Measurements from ENCODE around the gene ZNF664. TPM values are rescaled to one million over a fixed set of nuclear protein-coding genes. Genes with fewer than 3 reads are reported as not detected.

The ZNF664 gene
- total RNA-seq (2014; rRNA removed; shearing (Covaris generic)), result 46.8 and 55.4 TPM in 2 replicates
- polyA plus RNA-seq (2015; cell fraction: cytosol; rRNA removed), result 51.9 and 60.4 TPM in 2 replicates
- polyA plus RNA-seq (2015; cell fraction: nucleus; rRNA removed), result 34.4 and 35.6 TPM in 2 replicates

DNA sequence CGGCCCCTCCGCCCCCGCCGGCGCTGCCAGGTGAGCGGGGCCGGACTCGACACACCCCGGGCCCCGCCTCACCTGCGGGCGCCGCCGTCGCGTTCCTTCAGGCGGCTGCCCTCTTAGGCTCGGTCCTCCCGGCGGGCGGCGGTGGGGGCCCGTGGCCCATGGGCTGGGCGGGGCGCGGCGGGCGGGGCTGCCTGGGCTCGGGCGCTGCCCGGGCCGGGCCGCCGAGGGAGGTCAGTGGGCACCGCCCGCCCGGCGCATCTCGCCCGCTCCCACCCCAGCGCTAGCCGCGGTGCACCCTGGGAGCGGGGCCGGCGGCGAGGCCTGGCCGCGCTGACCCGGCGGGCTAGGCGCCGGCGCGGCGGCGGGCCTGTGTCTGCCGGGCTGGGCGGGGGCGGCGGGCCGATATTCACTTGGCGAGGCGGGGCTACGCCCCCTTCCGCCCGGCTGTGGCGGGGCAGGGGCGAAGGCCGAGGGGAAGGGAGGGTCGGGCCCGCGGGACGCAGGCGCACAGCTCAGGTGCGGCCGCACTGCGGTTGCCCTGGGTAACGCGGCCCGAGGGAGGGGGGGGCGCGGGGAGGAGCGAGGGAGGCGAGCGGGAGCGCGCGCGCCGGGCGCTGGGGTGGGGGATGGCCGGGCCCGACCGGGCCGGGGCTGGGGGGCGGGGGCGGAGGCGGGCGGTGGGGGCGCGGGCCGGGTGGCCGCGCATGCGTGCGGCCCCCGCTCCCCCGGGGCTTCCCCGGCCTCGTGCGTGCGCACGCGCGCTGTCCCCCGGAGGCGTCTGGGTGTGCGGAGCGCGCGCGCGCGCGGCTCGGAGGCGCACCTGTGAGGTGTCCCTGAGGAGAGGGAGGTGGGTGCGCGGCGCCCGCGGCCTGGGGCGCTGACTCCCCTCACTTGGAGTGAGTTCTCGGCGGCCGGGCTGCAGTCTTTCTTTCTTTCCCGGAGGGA, at the start of gene ZNF664, which contains the start of gene CCDC92:
TSS of gene ZNF664 (plus strand) at position 759 of the 945 bp plus-strand sequence. CDS start 38,930 bp downstream, outside the sequence.
TSS of gene CCDC92 (minus strand) at position 375 of the 945 bp plus-strand sequence. CDS start 28,526 bp downstream, outside the sequence.
- DNase-seq (ENCODE audit: low read depth), result peak; percentile 82

DNA sequence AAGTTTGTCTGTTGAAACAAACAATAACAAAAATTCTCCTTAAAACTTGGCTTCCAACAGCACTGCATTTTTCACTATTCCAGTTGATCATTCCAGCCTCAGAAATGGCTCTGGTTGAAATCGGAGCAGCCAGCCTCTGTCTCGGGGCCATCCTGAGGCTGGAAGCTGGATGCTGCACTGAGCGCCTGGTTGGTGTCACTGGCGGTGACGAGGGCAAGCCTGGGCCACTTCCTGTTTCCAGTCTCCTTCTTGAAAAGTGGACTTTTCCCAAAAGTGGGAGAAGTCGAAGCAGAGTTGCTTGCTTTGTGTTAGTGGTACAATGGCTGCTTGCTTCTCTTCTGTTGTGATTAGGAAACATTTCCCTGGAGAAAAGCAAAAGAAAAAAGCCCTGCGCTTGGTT, 49.1 kb upstream of the ZNF664 start:
- no peak for DNase-seq (ENCODE audit: low read depth)

DNA sequence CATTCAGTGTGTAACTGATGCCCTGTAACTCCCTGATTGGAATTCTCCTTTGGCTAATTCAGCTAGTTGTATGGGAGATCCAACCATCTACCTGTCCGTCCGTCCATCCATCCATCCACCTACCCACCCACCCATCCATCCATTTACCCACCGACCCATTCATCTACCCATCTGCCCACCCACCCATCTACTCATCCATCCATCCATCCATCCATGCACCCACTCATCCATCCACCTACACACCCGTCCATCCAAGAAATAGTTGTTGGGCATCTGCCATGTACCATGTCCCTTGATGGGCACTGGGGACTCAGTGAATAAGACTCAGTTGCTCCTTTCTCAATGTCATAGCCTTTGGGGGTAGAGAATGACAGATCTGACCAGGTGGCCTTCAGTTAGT, 48.5 kb upstream of the ZNF664 start:
- no peak for DNase-seq (ENCODE audit: low read depth)

- DNase-seq (ENCODE audit: low read depth), result no peak
Observed at GRCh38 chr12:123928274-123928865, 44.6 kb upstream of the ZNF664 start.

- no peak for DNase-seq (ENCODE audit: low read depth)
Observed at GRCh38 chr12:123928897-123929296, 44.1 kb upstream of the ZNF664 start.

DNA sequence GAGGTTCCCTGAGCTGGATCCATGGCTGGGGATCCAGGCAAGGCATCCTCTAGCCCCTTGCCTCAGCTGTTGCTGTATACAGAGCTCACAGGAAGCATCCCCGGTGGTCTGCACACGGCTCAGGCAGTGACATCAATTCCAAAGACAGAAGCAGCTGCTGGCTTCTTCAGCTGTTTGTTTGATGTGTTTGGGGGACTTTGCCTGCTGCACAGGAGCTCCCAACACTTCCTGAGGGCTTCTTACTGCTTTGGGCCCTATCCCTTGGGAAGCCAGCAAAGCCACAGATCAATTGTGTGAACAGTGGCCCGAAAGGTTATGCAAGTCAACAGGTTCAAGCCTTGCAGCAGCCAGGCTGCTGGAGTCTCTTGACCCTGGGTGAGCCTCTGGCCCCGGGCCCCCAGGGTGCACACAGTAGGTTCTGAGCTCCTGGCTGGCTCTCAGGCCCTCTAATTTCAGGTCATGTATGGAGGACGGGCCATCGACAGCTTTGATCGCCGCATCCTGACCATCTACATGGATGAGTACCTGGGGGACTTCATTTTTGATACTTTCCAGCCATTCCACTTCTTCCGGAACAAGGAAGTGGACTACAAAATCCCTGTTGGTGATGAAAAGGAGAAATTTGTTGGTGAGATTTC, 43.0 kb upstream of the ZNF664 start:
- no peak for DNase-seq (ENCODE audit: low read depth)

DNA sequence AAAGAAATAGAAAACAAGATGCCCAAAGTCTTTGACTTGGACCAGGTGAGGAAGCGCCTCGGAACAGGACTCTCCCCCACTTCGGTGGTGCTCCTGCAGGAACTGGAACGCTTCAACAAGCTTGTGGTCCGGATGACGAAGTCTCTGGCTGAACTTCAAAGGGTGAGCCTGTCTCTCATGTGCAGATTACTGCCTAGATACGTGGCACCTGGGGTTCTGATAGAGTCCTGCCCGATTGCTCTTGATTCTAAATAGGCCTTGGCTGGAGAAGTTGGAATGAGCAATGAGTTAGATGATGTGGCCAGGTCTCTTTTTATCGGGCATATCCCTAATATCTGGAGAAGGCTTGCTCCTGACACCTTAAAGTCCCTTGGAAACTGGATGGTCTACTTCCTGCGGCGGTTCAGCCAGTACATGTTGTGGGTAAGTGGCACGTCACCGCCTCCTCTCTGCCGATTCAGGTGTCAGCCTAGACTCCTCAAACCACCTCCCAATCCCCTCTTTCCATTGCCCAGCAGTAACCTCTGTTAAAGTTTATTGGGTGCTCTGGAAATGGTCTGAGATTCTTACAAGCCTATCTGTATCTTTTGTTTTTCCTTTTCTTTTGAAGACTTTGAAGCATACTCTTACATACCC, 41.2 kb upstream of the ZNF664 start:
- no peak for DNase-seq (ENCODE audit: low read depth)

GRCh38 chr12:123933214-123933613, 39.8 kb upstream of the ZNF664 start:
- DNase-seq (ENCODE audit: low read depth), result no peak

DNA sequence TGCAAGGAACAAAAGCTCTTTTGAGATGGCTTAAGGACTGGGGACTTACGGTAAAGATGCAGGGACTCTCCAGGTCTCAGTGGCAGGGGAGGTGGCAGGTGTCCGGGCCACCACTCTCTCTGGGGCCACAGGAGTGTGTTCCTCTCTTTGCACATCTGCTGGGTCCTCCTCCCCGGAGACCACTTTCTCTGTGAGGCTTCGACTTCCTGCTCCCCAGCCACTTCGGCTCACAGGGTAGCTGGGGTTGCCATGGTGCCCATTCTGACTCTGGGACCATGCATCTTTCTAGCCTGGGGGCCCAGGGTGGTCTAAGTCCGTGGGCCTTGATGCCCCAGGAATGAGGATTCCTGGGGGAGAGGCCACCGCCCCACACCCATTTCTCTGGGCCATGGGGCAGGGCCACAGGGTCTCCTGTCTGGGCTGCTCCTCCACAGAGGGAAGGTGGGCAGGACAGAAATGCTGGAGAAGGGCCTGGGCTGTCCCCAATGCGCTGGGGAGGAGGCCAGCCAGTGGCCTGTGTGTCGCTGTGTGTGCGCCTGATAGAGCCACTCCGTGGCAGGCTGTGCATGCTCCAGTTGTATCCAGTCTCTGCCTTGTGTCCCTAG, 38.9 kb upstream of the ZNF664 start:
- DNase-seq (ENCODE audit: low read depth), result no peak

DNA sequence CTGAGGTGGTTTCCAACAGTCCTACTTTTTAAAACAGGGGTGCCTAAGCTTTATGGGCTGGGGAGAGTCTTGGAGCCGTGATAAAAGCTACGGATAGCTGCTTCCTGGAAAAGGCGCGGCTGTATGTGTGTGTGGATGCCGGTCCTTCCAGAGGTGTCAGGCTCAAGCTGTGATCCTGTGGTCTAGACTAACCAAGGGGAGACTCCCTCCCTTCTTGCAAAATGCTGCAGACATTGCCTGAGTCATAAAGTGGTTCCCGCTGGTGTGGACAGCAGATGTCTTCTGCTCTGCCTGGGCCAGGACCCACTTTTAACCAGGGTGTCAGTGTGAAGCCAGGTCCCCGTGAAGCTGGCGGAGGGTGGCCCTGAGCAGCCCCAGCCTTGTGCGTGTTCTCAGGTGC, 38.2 kb upstream of the ZNF664 start:
- DNase-seq (ENCODE audit: low read depth), result peak; percentile 35

- DNase-seq (ENCODE audit: low read depth), result no peak
Observed at GRCh38 chr12:123935956-123936355, 37.1 kb upstream of the ZNF664 start.

- DNase-seq (ENCODE audit: low read depth), result no peak
Observed at GRCh38 chr12:123936471-123936870, 36.5 kb upstream of the ZNF664 start.

GRCh38 chr12:123936956-123937706, 35.9 kb upstream of the ZNF664 start:
- DNase-seq (ENCODE audit: low read depth), result no peak

GRCh38 chr12:123937707-123938591, 35.1 kb upstream of the ZNF664 start:
- peak; percentile 12 for DNase-seq (ENCODE audit: low read depth)

DNA sequence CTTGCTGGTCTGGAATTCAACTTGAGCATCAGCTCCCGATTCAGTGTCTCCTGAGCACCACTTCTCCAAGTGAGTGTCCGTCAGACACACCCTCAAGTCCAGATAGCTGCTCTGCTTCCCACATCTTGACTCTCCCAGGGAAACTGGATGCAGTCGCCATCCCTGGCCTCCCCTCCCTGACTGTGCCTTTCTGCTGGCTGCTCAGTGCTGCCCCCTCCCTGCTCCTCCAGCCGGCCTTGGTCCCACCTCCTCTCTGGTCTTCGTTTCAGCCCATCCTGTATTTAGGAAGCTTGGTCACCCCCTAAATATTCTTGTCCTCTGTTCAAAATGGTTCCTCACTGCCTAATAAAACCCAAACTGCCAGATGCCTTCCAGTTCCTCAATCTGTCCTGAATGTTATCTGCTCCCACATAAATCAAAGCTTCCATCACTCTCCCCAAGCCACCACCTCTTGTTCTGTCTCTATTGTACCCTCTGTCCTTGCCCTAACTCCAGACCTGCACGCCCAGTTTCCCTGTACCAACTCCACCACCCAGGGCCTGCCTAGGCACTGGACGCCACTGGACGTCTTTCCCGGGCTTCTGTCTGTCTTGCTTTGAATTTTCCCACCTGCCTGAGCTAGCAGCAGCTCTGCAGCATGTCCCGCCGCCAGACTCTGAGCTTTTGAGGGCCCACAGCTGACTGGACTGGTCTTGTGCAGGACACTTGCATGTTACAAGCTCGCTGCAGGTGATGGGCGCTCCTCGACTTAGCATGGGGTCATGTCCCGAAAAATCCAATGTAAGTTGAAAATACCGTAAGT, 34.1 kb upstream of the ZNF664 start:
- DNase-seq (ENCODE audit: low read depth), result no peak

DNA sequence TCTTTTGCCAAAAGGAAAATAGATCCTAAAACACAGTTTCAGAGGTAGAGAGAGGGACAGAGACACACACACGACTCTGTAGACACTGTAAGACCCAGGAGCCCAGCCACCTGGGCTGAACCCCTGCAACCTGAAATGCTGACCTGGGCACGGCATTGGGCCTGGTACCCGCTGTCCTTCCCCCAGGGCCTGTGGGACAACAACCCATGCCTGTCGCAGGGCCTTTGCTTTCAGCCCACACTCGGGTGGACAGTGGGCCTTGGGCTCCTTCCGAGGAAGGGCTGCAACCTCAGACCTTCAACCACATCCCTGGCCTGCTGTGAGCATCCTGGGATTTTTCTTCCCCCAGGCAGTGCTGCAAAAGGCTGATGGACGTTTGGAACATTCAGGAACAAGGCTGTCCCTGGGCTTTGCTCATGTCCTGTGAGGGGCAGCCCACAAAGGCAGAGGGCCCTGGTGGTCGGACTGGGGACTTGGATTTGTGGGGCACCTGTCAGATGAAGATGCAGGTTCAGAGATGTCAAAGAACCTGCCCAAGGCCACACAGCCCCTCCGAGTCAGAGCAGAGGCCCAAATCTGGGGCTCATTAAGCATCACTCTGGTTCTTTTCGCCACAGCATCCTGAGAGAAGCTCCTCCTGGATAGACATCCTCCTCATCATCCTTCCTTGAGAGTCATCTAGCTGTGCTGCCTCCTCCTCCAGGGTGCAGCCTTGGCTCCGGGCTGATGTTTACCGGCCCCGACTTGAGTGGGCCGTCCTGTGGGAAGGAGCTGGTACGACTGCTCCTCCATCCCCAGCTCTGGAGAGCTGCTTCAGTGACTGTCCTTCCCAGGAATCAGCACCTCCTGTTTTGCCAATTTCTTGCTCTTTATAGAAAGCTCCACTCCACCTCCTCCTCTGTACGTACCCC, 33.0 kb upstream of the ZNF664 start:
- DNase-seq (ENCODE audit: low read depth), result no peak

DNA sequence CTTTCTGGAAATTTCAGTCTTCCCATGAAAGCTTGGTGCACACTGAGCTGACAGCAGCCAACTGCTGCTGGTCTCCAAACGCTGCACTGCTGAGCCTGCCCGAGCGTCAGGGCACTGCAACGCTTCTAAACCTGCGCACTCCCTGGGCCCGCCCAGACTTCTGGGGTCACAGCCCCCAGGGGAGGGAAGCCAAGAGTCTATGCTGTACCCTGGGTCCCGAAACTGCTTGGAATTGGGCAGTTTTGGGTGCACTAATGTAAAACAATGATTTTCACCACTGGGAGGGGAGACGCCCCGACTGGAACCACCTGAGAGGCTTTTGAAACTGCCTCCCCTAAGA, 32.4 kb upstream of the ZNF664 start:
- no peak for DNase-seq (ENCODE audit: low read depth)
